Left lung (tissue), 10 donors: ENCODE data around the gene CLMP. TPM values are rescaled to one million over a fixed set of nuclear protein-coding genes. Genes with fewer than 3 reads are reported as not detected.

Source experiments
- ATAC-seq: fragments of 200-7000 bp; cut with Tn5 transposase; one replicate; pipeline ENCODE4 v1.9.1; 2020; ENCODE audit warnings: moderate library complexity
- DNase-seq, 4 donors: peaks; one replicate each; pipeline ENCODE4 v3.0.0-alpha.2; 2013 to 2020
- H3K27ac ChIP-seq, 2 donors: fragments of 200-600 bp; sonication (generic) in 1 of 2; one replicate each; pipeline versions ENCODE4 v1.5.0 to v1.8.0; 2020 to 2021
- H3K27me3 ChIP-seq, 2 donors: fragments of 200-600 bp; sonication (generic) in 1 of 2; one replicate each; pipeline versions ENCODE4 v1.5.0 to v1.8.0; 2020 to 2021
- H3K36me3 ChIP-seq, 2 donors: fragments of 200-600 bp; sonication (generic) in 1 of 2; one replicate each; pipeline versions ENCODE4 v1.5.0 to v1.8.0; 2020 to 2021
- H3K4me1 ChIP-seq, 2 donors: fragments of 200-600 bp; one replicate each; pipeline ENCODE4 v1.8.0; 2021
- H3K4me3 ChIP-seq, 2 donors: fragments of 200-600 bp; sonication (generic) in 1 of 2; one replicate each; pipeline versions ENCODE4 v1.5.0 to v1.8.0; 2020 to 2021; ENCODE audit warnings: mild to moderate bottlenecking in 1 of 2
- H3K9me3 ChIP-seq, 2 donors: fragments of 200-600 bp; sonication (generic) in 1 of 2; one replicate each; pipeline versions ENCODE4 v1.5.0 to v1.8.0; 2020 to 2021
- CTCF ChIP-seq, 2 donors: fragments of 200-600 bp; sonication (generic) in 1 of 2; IDR thresholded peaks; one replicate each; pipeline versions ENCODE4 v1.5.0 to v1.8.0; 2021; ENCODE audit warnings: antibody characterized with exemption in 2 of 2
- intact Hi-C, 2 donors: fragments of 100-400 bp; cut with DNase I; formaldehyde crosslinking; loops; one replicate each; pipeline versions ENCODE4 v1.11.2 to v1.14.2; 2022
- polyA plus RNA-seq, 6 donors: library from polyadenylated mRNA; unstranded; fragments of 120-200 nt; gene quantifications; one replicate each; pipeline ENCODE4 v1.2.1, GENCODE V29; 2013; ENCODE audit not compliant: insufficient read length in 6 of 6
- total RNA-seq, 2 donors: library from RNA; stranded (reverse); fragmentation: NEBNext Ultra II Directional; extraction: Animal tissue kit (Norgen Biotek cat#: 25700); gene quantifications; one replicate each; pipeline ENCODE4 v1.2.1, GENCODE V29; 2021
- donor health status: DM: no; HTN: yes; CAD: no.
- donor health status: DM: no; HTN: no; CAD: no.

CLMP gene
- total and polyA plus RNA-seq, 8 donors = 16.5 to 22.5 (median 18.1) TPM

- TF ChIP-seq CTCF (IDR thresholded peaks at IDR 0.05) = no peak
- intact Hi-C loops = no loop called here
- no peak overlapping the region for H3K27ac ChIP-seq
Measured at GRCh38 chr11:123176785-123177184, 18.3 kb downstream of the CLMP start.

GRCh38 chr11:123174196-123175183, 20.6 kb downstream of the CLMP start:
- no peaks in the 10 kb centered on the region for H3K9me3 ChIP-seq
- H3K4me3 ChIP-seq = no peak overlapping the region
- no peak for TF ChIP-seq CTCF (IDR thresholded peaks at IDR 0.05)
- intact Hi-C loops = no loop called here
- H3K27ac ChIP-seq = peak overlapping the region in 1 of 2 donors; percentile 70
- H3K36me3 ChIP-seq = no peaks in the 10 kb centered on the region
- peaks cover 0 to 12% of the 10 kb centered on the region in 2 donors for H3K4me1 ChIP-seq
- H3K27me3 ChIP-seq = no peaks in the 10 kb centered on the region
- ATAC-seq (peak; percentile 77), DNase-seq (peak in 2 of 4 donors; percentile 87 to 90)

More at GRCh38 chr11:123176785-123177184, 18.3 kb downstream of the CLMP start:
- Histone ChIP-seq H3K36me3 (no peaks in the 10 kb centered on the region), H3K27me3 (no peaks in the 10 kb centered on the region), H3K4me1 (peaks cover 0 to 12% of the 10 kb centered on the region in 2 donors), H3K9me3 (no peaks in the 10 kb centered on the region), H3K4me3 (no peak overlapping the region)
- ATAC-seq (no peak), DNase-seq (no peak)

- H3K27ac ChIP-seq = peak overlapping the region in 1 of 2 donors; percentile 54
- H3K27me3 ChIP-seq = no peaks in the 10 kb centered on the region
- DNase-seq (no peak), ATAC-seq (no peak)
- no peaks in the 10 kb centered on the region for H3K36me3 ChIP-seq
- intact Hi-C loops = no loop called here
- no peak for TF ChIP-seq CTCF (IDR thresholded peaks at IDR 0.05)
- no peaks in the 10 kb centered on the region for H3K9me3 ChIP-seq
- H3K4me3 ChIP-seq = no peak overlapping the region
- H3K4me1 ChIP-seq = peaks cover 0 to 12% of the 10 kb centered on the region in 2 donors
Measured at GRCh38 chr11:123173856-123174186, 21.2 kb downstream of the CLMP start.

- no peak for TF ChIP-seq CTCF (IDR thresholded peaks at IDR 0.05)
- peak overlapping the region in 1 of 2 donors; percentile 54 for H3K27ac ChIP-seq
- H3K36me3 ChIP-seq = no peaks in the 10 kb centered on the region
- no peaks in the 10 kb centered on the region for H3K9me3 ChIP-seq
- no peak for DNase-seq
- intact Hi-C loops = no loop called here
- H3K4me1 ChIP-seq = peaks cover 0 to 12% of the 10 kb centered on the region in 2 donors
- H3K4me3 ChIP-seq = no peak overlapping the region
- peaks cover 0 to 3% of the 10 kb centered on the region in 2 donors for H3K27me3 ChIP-seq
- peak; percentile 33 for ATAC-seq
Measured at GRCh38 chr11:123173040-123173855, 21.8 kb downstream of the CLMP start.

GRCh38 chr11:123170929-123171328, 24.1 kb downstream of the CLMP start:
- intact Hi-C loops = no loop called here
- Histone ChIP-seq H3K27ac (no peak overlapping the region), H3K4me1 (peaks cover 0 to 11% of the 10 kb centered on the region in 2 donors), H3K27me3 (peaks cover 0 to 7% of the 10 kb centered on the region in 2 donors), H3K9me3 (no peaks in the 10 kb centered on the region), H3K36me3 (no peaks in the 10 kb centered on the region), H3K4me3 (no peak overlapping the region)
- no peak for TF ChIP-seq CTCF (IDR thresholded peaks at IDR 0.05)
- no peak for DNase-seq
- no peak for ATAC-seq
